HL-60 (cell line): ENCODE data around the gene EGFR.

Experiments
- DNase-seq, 2 experiments: peaks; one replicate each; pipeline ENCODE4 v3.0.0-alpha.2; 2010 to 2020; ENCODE audit warnings: low read depth in 1 of 2, low spot score in 1 of 2
- H3K27ac ChIP-seq: fragments of 250-450 bp; sonication (Bioruptor Pico); replicated peaks from 2 replicates; pipeline ENCODE4 v1.5.1; 2020; ENCODE audit warnings: mild to moderate bottlenecking, moderate library complexity
- H3K27me3 ChIP-seq: fragments of 250-450 bp; sonication (Bioruptor Pico); 2 replicates; pipeline ENCODE4 v1.5.1; 2021; ENCODE audit warnings: mild to moderate bottlenecking, moderate library complexity; ENCODE audit not compliant: insufficient read depth, poor library complexity, severe bottlenecking
- H3K4me3 ChIP-seq: replicated peaks from 2 replicates; pipeline ENCODE4 v1.5.1; 2011; ENCODE audit warnings: mild to moderate bottlenecking, control low read depth, low read length; ENCODE audit not compliant: insufficient read depth
- GABPA ChIP-seq: IDR thresholded peaks from 2 replicates; pipeline ENCODE4 v1.6.1; 2012; ENCODE audit warnings: low read depth
- POLR2AphosphoS5 ChIP-seq: IDR thresholded peaks from 2 replicates; pipeline ENCODE4 v1.6.1; 2012; ENCODE audit warnings: low read depth
- SPI1 ChIP-seq: IDR thresholded peaks from 2 replicates; pipeline ENCODE4 v1.6.1; 2012; ENCODE audit warnings: low read depth, mild to moderate bottlenecking, borderline replicate concordance
- TF ChIP-seq, protein P1 (sequence below): IDR thresholded peaks from one replicate; pipeline ENCODE4 v1.5.1; 2011; ENCODE audit warnings: low read length, control low read depth, inconsistent platforms; ENCODE audit not compliant: insufficient read depth
- TF ChIP-seq, protein P2 (sequence below): IDR thresholded peaks from 2 replicates; pipeline ENCODE4 v1.6.1; 2012; ENCODE audit warnings: low read depth; ENCODE audit not compliant: insufficient replicate concordance

Gene EGFR

DNA sequence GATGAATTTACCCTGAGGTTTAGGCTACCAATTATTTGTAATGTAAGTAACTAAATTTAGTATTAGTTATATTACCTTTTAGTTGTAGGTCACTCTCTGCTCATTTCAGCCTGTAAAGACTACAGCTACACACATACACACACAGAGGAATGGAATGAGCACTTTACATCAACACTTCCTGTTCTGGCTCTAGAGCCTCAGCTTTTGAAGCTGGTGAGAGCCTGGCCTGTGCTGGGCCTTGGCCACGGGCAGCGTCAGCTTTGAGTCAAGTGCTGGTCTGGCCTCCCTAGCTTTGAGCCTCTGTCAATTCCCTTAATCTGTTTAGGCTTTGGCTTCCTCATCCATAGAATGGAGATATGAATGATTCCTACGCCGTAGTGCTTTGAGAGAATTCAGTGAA, 141.7 kb downstream of the EGFR start:
- TF ChIP-seq POLR2AphosphoS5 = no peak
- TF ChIP-seq, protein P1, sequence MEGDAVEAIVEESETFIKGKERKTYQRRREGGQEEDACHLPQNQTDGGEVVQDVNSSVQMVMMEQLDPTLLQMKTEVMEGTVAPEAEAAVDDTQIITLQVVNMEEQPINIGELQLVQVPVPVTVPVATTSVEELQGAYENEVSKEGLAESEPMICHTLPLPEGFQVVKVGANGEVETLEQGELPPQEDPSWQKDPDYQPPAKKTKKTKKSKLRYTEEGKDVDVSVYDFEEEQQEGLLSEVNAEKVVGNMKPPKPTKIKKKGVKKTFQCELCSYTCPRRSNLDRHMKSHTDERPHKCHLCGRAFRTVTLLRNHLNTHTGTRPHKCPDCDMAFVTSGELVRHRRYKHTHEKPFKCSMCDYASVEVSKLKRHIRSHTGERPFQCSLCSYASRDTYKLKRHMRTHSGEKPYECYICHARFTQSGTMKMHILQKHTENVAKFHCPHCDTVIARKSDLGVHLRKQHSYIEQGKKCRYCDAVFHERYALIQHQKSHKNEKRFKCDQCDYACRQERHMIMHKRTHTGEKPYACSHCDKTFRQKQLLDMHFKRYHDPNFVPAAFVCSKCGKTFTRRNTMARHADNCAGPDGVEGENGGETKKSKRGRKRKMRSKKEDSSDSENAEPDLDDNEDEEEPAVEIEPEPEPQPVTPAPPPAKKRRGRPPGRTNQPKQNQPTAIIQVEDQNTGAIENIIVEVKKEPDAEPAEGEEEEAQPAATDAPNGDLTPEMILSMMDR = no peak
- no peak for TF ChIP-seq GABPA
- TF ChIP-seq, protein P2, sequence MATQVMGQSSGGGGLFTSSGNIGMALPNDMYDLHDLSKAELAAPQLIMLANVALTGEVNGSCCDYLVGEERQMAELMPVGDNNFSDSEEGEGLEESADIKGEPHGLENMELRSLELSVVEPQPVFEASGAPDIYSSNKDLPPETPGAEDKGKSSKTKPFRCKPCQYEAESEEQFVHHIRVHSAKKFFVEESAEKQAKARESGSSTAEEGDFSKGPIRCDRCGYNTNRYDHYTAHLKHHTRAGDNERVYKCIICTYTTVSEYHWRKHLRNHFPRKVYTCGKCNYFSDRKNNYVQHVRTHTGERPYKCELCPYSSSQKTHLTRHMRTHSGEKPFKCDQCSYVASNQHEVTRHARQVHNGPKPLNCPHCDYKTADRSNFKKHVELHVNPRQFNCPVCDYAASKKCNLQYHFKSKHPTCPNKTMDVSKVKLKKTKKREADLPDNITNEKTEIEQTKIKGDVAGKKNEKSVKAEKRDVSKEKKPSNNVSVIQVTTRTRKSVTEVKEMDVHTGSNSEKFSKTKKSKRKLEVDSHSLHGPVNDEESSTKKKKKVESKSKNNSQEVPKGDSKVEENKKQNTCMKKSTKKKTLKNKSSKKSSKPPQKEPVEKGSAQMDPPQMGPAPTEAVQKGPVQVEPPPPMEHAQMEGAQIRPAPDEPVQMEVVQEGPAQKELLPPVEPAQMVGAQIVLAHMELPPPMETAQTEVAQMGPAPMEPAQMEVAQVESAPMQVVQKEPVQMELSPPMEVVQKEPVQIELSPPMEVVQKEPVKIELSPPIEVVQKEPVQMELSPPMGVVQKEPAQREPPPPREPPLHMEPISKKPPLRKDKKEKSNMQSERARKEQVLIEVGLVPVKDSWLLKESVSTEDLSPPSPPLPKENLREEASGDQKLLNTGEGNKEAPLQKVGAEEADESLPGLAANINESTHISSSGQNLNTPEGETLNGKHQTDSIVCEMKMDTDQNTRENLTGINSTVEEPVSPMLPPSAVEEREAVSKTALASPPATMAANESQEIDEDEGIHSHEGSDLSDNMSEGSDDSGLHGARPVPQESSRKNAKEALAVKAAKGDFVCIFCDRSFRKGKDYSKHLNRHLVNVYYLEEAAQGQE = no peak
- TF ChIP-seq SPI1 = no peak
- no peak for DNase-seq
- no peak overlapping the region for H3K27ac ChIP-seq

DNA sequence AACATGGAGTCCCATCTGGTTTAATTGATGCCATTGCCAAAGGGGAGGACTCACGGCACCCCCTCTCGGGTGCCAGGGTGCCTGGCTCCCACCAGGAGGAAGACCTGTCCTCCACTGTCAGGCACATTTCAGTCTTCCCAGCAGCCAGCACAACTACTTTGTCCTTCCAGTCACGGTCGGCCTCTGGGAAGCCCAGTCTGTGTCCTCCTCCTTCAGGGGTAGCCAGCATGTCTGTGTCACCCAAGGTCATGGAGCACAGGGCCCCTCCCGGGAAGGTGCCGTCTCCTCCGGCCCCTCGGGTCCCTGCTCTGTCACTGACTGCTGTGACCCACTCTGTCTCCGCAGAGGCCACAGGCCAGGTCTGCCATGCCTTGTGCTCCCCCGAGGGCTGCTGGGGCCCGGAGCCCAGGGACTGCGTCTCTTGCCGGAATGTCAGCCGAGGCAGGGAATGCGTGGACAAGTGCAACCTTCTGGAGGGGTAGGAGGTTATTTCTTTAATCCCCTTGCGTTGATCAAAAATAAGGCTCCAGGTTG, 142.4 kb downstream of the EGFR start:
- Histone ChIP-seq H3K27ac (no peak overlapping the region), H3K4me3 (no peak overlapping the region), H3K27me3 (no peaks in the 10 kb centered on the region)
- no peak for DNase-seq
- TF ChIP-seq SPI1 = no peak
- TF ChIP-seq, protein P2 = no peak
- no peak for TF ChIP-seq POLR2AphosphoS5
- TF ChIP-seq, protein P1 = no peak
- no peak for TF ChIP-seq GABPA

More for the DNA sequence above, 141.7 kb downstream of the EGFR start:
- no peak overlapping the region for H3K4me3 ChIP-seq
- H3K27me3 ChIP-seq = no peaks in the 10 kb centered on the region

DNA sequence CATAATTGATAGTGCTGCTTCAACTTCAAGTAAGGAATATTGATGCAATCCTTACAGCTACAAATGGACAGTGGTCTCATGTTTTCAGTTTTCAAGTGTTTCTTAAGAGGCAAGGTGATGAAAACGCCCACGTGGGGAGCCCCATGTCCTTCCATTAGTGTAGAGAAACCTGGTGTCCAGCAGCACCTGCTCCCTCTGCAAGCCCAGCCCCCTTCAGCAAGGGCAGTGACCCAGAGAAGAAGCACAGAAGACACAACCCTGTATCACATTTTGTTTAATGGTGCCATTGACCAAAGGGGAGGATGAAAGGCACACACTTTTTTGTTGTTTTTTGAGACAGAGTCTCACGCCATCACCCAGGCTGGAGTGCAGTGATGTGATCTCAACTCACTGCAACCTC, 143.7 kb downstream of the EGFR start:
- H3K27ac ChIP-seq = no peak overlapping the region
- TF ChIP-seq GABPA (no peak), POLR2AphosphoS5 (no peak), SPI1 (no peak)
- TF ChIP-seq, protein P2 = no peak
- TF ChIP-seq, protein P1 = no peak
- no peak for DNase-seq
- no peak overlapping the region for H3K4me3 ChIP-seq
- H3K27me3 ChIP-seq = no peaks in the 10 kb centered on the region
